Mesothelial cell of epicardium (in vitro differentiated cells): ENCODE measurements around the gene DBH. TPM values are rescaled to one million over a fixed set of nuclear protein-coding genes. Genes with fewer than 3 reads are reported as not detected.

Source experiments
- DNase-seq, 2 experiments: peaks; one replicate each; pipeline ENCODE4 v3.0.0; 2021; ENCODE audit warnings: low spot score in 2 of 2; ENCODE audit not compliant: unreplicated experiment in 2 of 2
- H3K27ac Mint-ChIP-seq: 2 replicates; pipeline ENCODE4 v1.8.0; 2021; ENCODE audit warnings: mixed read lengths
- H3K27me3 Mint-ChIP-seq: 2 replicates; pipeline ENCODE4 v1.8.0; 2021; ENCODE audit warnings: low read depth, mixed read lengths
- H3K36me3 Mint-ChIP-seq: 2 replicates; pipeline ENCODE4 v1.8.0; 2021; ENCODE audit warnings: mixed read lengths
- H3K4me1 Mint-ChIP-seq: 2 replicates; pipeline ENCODE4 v1.8.0; 2021; ENCODE audit warnings: mixed read lengths
- H3K4me3 Mint-ChIP-seq: 2 replicates; pipeline ENCODE4 v1.8.0; 2021; ENCODE audit warnings: mild to moderate bottlenecking, moderate library complexity, mixed read lengths
- H3K9me3 Mint-ChIP-seq: 2 replicates; pipeline ENCODE4 v1.8.0; 2021; ENCODE audit warnings: mixed read lengths
- total RNA-seq: library from RNA; stranded (reverse); gene quantifications from 3 replicates; pipeline ENCODE4 v1.2.1, GENCODE V29; 2021
- TF ChIP-seq, protein P1 (sequence below): fragments of 200-600 bp; sonication (generic); IDR thresholded peaks from one replicate; pipeline ENCODE4 v1.5.0; 2021; ENCODE audit warnings: antibody characterized with exemption; ENCODE audit not compliant: unreplicated experiment

Gene DBH
- total RNA-seq, 1 donor from 2014 or later = not detected

DNA sequence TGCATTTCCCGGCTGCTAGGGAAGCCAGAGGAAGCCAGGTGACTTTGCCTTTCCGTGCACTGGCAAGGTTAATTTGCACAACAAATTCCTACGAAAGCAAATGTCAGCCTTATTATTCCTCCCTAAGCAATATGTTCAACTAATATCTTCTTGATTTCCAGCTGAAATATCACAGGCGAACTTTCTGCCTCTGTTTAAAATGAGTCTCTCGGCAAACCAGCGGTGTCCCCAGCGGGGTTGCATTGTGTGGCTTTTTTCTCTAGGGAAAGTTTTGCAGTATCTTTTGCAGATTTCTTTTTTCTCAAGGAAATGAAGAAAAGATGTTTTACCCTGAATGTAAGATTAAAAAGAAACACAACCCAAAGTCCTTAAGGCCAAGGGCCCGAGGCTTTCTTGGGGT, 1.9 kb downstream of the DBH start:
- no peak for DNase-seq
- Mint-ChIP-seq H3K27me3 (peaks cover 24% of the 10 kb centered on the region), H3K9me3 (no peaks in the 10 kb centered on the region), H3K4me1 (peaks cover 14% of the 10 kb centered on the region), H3K27ac (no peak overlapping the region), H3K4me3 (no peak overlapping the region), H3K36me3 (no peaks in the 10 kb centered on the region)
- TF ChIP-seq, protein P1, sequence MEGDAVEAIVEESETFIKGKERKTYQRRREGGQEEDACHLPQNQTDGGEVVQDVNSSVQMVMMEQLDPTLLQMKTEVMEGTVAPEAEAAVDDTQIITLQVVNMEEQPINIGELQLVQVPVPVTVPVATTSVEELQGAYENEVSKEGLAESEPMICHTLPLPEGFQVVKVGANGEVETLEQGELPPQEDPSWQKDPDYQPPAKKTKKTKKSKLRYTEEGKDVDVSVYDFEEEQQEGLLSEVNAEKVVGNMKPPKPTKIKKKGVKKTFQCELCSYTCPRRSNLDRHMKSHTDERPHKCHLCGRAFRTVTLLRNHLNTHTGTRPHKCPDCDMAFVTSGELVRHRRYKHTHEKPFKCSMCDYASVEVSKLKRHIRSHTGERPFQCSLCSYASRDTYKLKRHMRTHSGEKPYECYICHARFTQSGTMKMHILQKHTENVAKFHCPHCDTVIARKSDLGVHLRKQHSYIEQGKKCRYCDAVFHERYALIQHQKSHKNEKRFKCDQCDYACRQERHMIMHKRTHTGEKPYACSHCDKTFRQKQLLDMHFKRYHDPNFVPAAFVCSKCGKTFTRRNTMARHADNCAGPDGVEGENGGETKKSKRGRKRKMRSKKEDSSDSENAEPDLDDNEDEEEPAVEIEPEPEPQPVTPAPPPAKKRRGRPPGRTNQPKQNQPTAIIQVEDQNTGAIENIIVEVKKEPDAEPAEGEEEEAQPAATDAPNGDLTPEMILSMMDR = no peak

GRCh38 chr9:133638711-133639110, 2.5 kb downstream of the DBH start:
- Mint-ChIP-seq H3K9me3 (no peaks in the 10 kb centered on the region), H3K4me1 (peaks cover 12% of the 10 kb centered on the region), H3K27me3 (peaks cover 24% of the 10 kb centered on the region), H3K36me3 (no peaks in the 10 kb centered on the region), H3K4me3 (no peak overlapping the region), H3K27ac (no peak overlapping the region)
- DNase-seq = no peak
- TF ChIP-seq, protein P1 = no peak

- Mint-ChIP-seq H3K36me3 (no peaks in the 10 kb centered on the region), H3K4me3 (no peak overlapping the region), H3K27me3 (peaks cover 24% of the 10 kb centered on the region), H3K4me1 (peaks cover 6% of the 10 kb centered on the region), H3K27ac (no peak overlapping the region), H3K9me3 (no peaks in the 10 kb centered on the region)
- no peak for DNase-seq
- TF ChIP-seq, protein P1 = no peak
Measured at GRCh38 chr9:133639613-133640012, 3.5 kb downstream of the DBH start.

GRCh38 chr9:133640160-133640559, 4.0 kb downstream of the DBH start:
- no peak overlapping the region for H3K4me3 Mint-ChIP-seq
- H3K36me3 Mint-ChIP-seq = no peaks in the 10 kb centered on the region
- no peak overlapping the region for H3K27ac Mint-ChIP-seq
- no peaks in the 10 kb centered on the region for H3K9me3 Mint-ChIP-seq
- H3K4me1 Mint-ChIP-seq = peaks cover under 1% of the 10 kb centered on the region
- no peak for DNase-seq
- peaks cover 21% of the 10 kb centered on the region for H3K27me3 Mint-ChIP-seq
- TF ChIP-seq, protein P1 = no peak

DNA sequence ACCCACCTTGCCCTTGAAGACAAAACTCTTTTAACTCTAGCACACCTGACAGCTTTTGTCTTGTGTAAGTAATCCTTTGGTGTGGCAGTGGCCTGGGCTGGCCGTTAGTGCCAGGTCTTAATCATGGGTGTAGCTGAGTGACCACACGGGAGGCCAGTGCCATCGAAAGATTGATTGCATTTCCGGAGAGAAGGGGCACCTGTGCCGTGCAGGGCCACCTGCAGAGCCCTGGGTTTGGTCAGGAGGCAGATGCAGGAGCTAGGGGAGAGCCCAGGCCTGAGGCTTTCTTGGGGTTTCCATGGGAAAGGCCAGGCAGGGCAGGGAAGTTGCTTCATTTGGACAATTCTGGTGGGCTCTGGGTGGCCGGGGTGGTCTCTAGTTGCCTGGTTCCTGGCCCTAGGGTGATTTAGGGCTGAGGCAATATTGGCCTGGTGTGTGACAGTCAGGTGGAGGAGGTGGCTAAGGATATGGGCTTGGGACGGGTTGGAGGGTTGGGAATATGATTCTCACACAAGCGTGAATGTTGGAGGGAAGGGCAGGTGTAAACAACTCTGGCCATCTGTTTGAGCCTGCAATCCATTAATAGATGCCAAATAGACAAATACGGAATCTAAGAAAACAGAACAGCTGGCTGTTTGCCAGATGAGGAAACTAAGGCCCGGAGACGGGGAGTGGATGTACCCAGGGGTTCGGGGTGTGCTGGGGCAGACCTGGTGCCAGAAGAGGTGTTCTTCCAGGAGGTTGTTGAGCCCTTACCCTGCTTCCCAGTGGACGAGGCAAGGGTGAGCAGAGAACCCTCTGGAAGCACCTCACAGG, 4.6 kb downstream of the DBH start:
- Mint-ChIP-seq H3K4me3 (no peak overlapping the region), H3K9me3 (no peaks in the 10 kb centered on the region), H3K27ac (no peak overlapping the region), H3K27me3 (peaks cover 18% of the 10 kb centered on the region), H3K36me3 (no peaks in the 10 kb centered on the region), H3K4me1 (no peaks in the 10 kb centered on the region)
- no peak for DNase-seq
- TF ChIP-seq, protein P1 = no peak
